ENCODE measurements around the gene LOXL3. TPM values are rescaled to one million over a fixed set of nuclear protein-coding genes. Genes with fewer than 3 reads are reported as not detected.

Gene LOXL3
- total RNA-seq, 2 donors from 2014 or later, result 1.3 to 10.7 TPM

DNA sequence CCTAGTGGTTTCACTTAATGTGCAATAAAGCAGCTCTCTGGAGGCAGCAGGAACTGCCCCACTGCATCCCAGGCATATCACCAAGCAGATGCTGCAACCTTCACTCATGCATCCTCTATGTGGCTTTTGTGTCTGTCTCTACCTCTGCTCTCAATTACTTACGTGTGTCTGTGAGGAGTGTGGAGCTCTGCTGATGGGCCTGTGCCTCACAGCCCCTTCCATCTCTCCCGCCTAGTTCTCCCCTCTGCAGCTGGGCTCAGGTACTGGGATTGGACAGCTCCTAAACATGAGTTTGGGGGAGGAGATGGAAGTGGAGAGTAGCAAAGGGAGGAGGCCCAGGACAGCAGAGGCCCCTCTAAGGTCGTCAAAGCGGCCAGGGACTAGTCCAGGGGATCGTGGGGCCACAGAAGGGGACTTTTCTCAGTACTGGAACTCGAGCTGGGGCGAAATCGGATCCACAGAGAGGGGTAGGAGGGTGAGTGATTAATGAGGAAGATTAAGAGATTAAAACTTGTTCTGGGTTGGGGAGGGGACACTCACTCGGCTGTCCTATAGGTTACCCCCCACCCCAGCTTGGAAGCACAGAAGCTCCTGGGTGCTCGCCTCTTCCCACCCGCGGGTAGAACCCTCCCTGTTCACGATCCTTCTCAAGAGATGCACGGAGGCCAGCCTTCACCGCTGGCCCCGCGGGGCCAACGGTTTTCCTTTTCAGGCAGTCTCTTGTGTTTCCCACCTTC is 52.2 kb downstream of the LOXL3 start:
- WGBS, result 77% methylated on average over 18 of the region's 18 CpGs
- no peak overlapping the region for H3K4me3 ChIP-seq
- intact Hi-C loops (cut with DNase I), result no loop called here
- H3K27me3 ChIP-seq (replicated peaks; ENCODE audit: insufficient read depth), result peaks cover 20% of the 10 kb centered on the region
- no peaks in the 10 kb centered on the region for H3K9me3 ChIP-seq
- no peak for DNase-seq (ENCODE audit: low spot score)
- H3K36me3 ChIP-seq, result peaks cover 0 to 12% of the 10 kb centered on the region in 2 donors
- H3K27ac ChIP-seq, result no peak overlapping the region
- TF ChIP-seq POLR2AphosphoS5 (IDR thresholded peaks at IDR 0.05) (no peak), POLR2A (IDR thresholded peaks at IDR 0.05) (no peak)
- TF ChIP-seq, protein P1, sequence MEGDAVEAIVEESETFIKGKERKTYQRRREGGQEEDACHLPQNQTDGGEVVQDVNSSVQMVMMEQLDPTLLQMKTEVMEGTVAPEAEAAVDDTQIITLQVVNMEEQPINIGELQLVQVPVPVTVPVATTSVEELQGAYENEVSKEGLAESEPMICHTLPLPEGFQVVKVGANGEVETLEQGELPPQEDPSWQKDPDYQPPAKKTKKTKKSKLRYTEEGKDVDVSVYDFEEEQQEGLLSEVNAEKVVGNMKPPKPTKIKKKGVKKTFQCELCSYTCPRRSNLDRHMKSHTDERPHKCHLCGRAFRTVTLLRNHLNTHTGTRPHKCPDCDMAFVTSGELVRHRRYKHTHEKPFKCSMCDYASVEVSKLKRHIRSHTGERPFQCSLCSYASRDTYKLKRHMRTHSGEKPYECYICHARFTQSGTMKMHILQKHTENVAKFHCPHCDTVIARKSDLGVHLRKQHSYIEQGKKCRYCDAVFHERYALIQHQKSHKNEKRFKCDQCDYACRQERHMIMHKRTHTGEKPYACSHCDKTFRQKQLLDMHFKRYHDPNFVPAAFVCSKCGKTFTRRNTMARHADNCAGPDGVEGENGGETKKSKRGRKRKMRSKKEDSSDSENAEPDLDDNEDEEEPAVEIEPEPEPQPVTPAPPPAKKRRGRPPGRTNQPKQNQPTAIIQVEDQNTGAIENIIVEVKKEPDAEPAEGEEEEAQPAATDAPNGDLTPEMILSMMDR (IDR thresholded peaks at IDR 0.05), result no peak
- H3K4me1 ChIP-seq (replicated peaks), result peaks cover 9% of the 10 kb centered on the region

DNA sequence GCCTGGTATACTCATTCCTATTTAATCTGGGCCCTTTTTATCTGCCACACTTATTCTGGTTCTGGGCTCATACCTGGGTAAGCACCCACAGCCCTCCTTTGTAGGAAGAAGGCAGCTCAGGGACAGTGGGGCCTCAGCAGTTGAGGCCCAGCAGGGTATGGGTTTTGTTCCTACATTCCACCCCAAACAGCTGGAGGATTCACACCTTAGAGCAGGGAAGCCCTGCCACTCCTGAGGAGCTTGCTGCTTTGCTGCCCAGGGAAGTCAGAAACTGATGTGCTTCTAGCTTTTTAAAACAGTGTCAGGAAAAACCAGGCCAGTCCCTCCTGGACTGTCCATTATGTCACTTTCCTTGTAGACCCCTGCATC is 53.2 kb downstream of the LOXL3 start:
- H3K9me3 ChIP-seq, result no peaks in the 10 kb centered on the region
- no peak for TF ChIP-seq POLR2A (IDR thresholded peaks at IDR 0.05)
- no peak for TF ChIP-seq POLR2AphosphoS5 (IDR thresholded peaks at IDR 0.05)
- TF ChIP-seq, protein P1 (IDR thresholded peaks at IDR 0.05), result no peak
- intact Hi-C loops (cut with DNase I), result no loop called here
- H3K4me1 ChIP-seq (replicated peaks), result no peaks in the 10 kb centered on the region
- DNase-seq (ENCODE audit: low spot score), result no peak
- peaks cover 0 to 9% of the 10 kb centered on the region in 2 donors for H3K36me3 ChIP-seq
- no peak overlapping the region for H3K4me3 ChIP-seq
- no peak overlapping the region for H3K27ac ChIP-seq
- peaks cover 20% of the 10 kb centered on the region for H3K27me3 ChIP-seq (replicated peaks; ENCODE audit: insufficient read depth)

DNA sequence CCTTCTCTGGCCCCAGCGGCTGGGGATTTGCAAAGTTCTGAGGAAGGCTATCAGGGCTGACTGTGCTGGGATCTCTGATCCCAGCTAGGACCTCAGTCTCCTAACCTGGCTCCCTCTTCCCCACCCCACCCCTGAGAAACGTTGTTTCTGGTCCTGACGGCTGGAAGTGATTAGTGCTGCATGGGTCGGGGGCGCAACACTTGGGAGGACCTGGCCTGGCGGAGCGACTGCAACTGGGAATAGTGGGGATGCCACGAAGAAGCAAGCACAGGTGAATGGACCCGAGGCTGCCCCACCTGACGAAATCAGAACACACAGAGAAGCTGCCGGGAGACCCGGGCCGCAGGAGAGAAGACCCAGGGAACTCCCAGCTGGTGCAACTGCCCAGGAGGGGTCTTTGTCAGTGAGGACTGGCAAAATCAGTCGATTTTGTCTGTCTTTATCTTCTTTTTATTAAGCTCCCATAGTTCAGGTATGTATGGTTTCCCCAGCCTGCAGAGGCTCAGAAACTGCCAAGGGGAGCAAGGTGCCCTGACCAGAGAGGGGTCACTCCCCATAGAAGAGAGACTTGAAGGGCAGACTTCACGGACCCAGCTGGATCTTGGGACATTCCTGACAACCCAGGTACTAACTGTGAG is 53.7 kb downstream of the LOXL3 start:
- intact Hi-C loops (cut with DNase I), result no loop called here
- peaks cover 0 to 4% of the 10 kb centered on the region in 2 donors for H3K36me3 ChIP-seq
- no peak overlapping the region for H3K4me3 ChIP-seq
- no peak for TF ChIP-seq POLR2AphosphoS5 (IDR thresholded peaks at IDR 0.05)
- no peak for TF ChIP-seq POLR2A (IDR thresholded peaks at IDR 0.05)
- TF ChIP-seq, protein P1 (IDR thresholded peaks at IDR 0.05), result no peak
- no peaks in the 10 kb centered on the region for H3K9me3 ChIP-seq
- H3K27ac ChIP-seq, result no peak overlapping the region
- DNase-seq (ENCODE audit: low spot score), result no peak
- H3K27me3 ChIP-seq (replicated peaks; ENCODE audit: insufficient read depth), result peaks cover 20% of the 10 kb centered on the region
- no peaks in the 10 kb centered on the region for H3K4me1 ChIP-seq (replicated peaks)
- WGBS, result 66% methylated on average over 15 of the region's 15 CpGs

DNA sequence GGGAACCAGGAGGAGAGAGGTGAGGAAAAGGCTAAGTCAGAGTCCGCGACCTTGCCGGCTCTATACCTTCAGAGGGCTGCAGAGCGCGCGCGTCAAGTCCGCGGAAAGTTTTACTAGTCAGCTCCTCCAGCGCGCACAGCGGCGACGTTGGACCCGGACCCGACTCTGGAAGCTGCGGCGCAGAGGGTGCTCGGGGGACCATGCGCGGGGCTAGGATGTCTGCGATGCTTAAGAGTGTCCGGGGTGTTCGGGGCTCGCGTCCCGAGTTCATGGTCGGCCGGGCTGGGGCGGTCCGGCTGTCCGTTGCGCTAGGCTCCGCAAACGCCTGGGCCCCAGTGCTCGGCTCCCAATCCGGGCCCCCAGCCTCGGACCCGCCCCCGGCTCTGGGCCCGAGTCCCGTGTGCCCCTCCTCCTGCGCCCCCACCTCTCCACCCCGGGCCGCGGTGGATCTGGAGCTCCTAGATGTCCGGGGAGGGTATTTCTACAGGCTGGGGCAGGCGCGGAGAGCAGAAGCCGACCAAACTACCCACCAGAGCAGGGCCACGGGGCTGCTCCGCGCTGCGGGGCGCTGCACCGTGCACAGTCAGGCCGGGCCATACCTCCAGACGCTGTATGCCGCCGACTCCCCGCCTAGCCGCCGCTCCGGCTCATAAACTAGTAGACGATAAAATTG is 54.3 kb downstream of the LOXL3 start, which contains the start of gene LBX2:
TSS of gene LBX2 (minus strand) at position 337 of the 673 bp plus-strand sequence. CDS start at position 271, 66 bp downstream.
- no peaks in the 10 kb centered on the region for H3K9me3 ChIP-seq
- TF ChIP-seq POLR2AphosphoS5 (IDR thresholded peaks at IDR 0.05) (no peak), POLR2A (IDR thresholded peaks at IDR 0.05) (no peak)
- TF ChIP-seq, protein P1 (IDR thresholded peaks at IDR 0.05), result no peak
- H3K4me1 ChIP-seq (replicated peaks), result no peaks in the 10 kb centered on the region
- intact Hi-C loops (cut with DNase I), result no loop called here
- H3K27me3 ChIP-seq (replicated peaks; ENCODE audit: insufficient read depth), result peaks cover 20% of the 10 kb centered on the region
- H3K27ac ChIP-seq, result no peak within 1 kb of the TSS
- no peaks in the 10 kb centered on the region for H3K36me3 ChIP-seq
- no peak for DNase-seq (ENCODE audit: low spot score)
- H3K4me3 ChIP-seq, result peak within 1 kb of the TSS in 1 of 2 donors; percentile 3
- WGBS, result 6% methylated on average over 64 of the region's 65 CpGs

All from prostate gland (tissue), 2 donors.